ENCODE results near the gene ANAPC7. TPM values are rescaled to one million over a fixed set of nuclear protein-coding genes. Genes with fewer than 3 reads are reported as not detected.
"Not testable (repeated sequence)": the region's sequence is repeated elsewhere in the genome, so short reads cannot be mapped to it uniquely, and the experiment has no call there.

The ANAPC7 gene
- total RNA-seq, 2 donors from 2014 or later, result 62.0 to 133 TPM

DNA sequence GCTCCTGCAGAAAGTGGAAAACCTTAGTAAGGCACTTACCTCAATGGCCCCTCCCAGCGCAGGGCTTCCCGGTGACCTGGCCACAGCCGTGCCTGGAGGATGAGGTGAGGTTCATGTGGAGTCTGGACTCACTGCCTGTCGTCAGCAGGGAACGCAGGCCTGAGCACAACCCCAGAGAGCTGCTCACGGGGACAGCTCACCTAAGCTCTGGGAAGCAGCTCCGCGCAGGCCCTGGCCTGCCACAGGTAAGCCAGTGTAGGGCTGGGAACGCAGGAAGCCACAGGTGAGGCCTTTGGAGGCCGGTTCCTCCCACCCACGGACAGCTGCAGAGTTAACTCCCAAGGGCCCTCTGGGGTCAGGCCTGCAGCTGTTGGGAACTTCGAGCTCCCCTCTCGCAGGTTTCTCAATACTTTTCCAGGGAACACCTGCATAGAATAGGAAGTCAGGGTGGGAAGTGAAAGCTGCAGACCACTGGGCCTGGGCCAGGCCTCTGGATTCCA lies 32.7 kb downstream of the ANAPC7 start:
- H3K4me3 Mint-ChIP-seq, result no peak overlapping the region
- DNase-seq (ENCODE audit: low spot score), result no peak

DNA sequence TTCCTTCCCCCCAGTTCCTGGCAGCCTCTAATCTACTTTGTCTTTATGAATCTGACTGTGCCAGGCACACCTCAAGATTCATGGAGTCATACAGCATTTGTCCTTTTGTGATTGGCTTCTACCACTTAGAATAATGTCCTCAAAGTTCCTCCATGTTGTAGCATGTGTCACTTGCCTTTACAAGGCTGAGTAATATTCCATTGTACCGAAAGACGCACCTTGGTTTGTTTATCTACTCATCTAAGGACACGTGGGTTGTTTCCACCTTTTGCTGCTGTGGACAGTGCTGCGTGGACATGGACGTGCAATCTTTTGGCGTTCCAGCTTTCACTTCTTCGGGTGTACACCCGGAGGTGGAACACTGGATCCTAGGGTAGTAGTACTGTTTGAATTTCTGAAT lies 33.5 kb downstream of the ANAPC7 start:
- ATAC-seq (no peak), DNase-seq (ENCODE audit: low spot score) (no peak)
- Mint-ChIP-seq H3K9me3 (no peaks in the 10 kb centered on the region), H3K4me3 (no peak overlapping the region), H3K27me3 (no peaks in the 10 kb centered on the region), H3K4me1 (ENCODE audit: low read depth in 2 of 2) (no peaks in the 10 kb centered on the region), H3K27ac (no peak overlapping the region), H3K36me3 (peaks cover 4% of the 10 kb centered on the region)

More for the DNA sequence above, 32.7 kb downstream of the ANAPC7 start:
- peak in 1 of 2 donors; percentile 25 for ATAC-seq
- Mint-ChIP-seq H3K27me3 (no peaks in the 10 kb centered on the region), H3K27ac (no peak overlapping the region), H3K4me1 (ENCODE audit: low read depth in 2 of 2) (no peaks in the 10 kb centered on the region), H3K36me3 (peaks cover 10% of the 10 kb centered on the region), H3K9me3 (no peaks in the 10 kb centered on the region)

DNA sequence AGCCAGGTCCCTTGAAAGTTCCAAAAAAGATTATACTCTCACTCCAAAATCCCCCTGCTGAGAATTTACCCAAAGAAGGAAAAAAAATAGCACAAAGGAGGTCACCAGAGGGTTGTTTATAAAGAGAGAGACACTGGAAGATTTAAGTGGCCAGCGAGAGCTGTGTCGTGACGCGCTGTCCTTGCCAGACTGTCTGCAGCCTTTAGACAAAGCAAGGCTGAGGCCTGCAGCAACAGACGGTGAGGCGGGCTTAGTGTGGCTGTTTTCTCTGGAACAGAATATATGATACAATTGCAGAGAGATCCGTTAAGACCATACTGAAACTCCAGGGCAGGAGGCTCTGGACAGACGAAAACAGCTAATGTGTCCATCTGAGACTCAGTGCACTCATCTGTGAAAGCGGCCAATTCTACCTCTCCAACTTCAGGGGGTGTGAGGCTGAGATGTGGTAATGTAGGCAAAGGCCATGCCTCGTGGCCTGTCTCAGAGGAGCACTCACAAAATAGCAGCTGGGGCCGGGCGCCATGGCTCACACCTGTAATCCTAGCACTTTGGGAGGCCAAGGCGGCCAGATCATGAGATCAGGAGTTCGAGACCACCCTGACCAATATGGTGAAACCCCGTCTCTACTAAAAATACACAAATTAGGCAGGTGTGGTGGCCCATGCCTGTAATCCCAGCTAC lies 36.2 kb downstream of the ANAPC7 start:
- Mint-ChIP-seq H3K9me3 (no peaks in the 10 kb centered on the region), H3K4me3 (no peak overlapping the region), H3K27me3 (no peaks in the 10 kb centered on the region), H3K27ac (no peak overlapping the region), H3K4me1 (ENCODE audit: low read depth in 2 of 2) (no peaks in the 10 kb centered on the region), H3K36me3 (no peaks in the 10 kb centered on the region)
- no peak for DNase-seq (ENCODE audit: low spot score)
- no peak for ATAC-seq

DNA sequence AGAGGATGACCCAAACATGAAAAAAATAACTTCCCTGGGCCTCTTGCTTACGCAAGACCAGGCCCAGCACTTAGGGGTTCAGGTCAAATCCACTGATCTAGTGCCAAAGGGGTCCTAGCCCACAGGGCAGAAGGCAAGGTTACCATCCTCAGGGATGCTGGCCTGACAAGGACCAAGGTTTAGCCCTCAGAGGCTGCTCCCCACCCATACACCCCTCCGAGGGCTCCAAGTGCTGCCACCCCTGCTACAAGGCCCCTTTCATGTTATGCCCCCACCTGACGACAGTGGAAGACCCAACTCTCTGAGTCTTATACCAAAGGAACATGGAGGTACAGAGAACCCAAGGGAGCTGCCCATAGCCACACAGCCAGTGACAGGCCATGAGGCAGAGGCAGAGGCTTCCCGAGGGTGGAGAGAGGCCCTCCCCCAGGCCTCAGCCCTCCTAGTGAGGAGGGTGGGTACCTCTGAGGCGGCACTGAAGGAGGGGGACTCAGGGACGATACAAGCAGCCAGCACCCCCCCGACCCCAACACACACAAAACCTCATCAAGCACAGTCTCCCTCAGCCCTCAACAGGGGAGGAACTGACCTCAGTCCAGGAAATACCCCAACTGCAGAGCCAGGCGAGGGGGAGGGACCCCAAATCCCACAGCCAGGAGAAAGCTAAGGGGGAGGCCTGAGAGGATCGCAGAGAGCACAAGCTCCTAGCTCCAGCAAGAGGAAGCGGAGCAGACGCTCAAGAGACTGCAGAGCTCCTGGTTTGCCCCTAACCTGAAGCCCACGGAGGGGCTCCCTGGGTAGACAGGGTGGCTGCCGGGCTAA lies 37.0 kb downstream of the ANAPC7 start:
- Mint-ChIP-seq H3K4me3 (no peak overlapping the region), H3K27me3 (no peaks in the 10 kb centered on the region), H3K36me3 (no peaks in the 10 kb centered on the region), H3K9me3 (no peaks in the 10 kb centered on the region), H3K4me1 (ENCODE audit: low read depth in 2 of 2) (no peaks in the 10 kb centered on the region), H3K27ac (no peak overlapping the region)
- ATAC-seq (peak; percentile 22 to 30), DNase-seq (ENCODE audit: low spot score) (no peak)

DNA sequence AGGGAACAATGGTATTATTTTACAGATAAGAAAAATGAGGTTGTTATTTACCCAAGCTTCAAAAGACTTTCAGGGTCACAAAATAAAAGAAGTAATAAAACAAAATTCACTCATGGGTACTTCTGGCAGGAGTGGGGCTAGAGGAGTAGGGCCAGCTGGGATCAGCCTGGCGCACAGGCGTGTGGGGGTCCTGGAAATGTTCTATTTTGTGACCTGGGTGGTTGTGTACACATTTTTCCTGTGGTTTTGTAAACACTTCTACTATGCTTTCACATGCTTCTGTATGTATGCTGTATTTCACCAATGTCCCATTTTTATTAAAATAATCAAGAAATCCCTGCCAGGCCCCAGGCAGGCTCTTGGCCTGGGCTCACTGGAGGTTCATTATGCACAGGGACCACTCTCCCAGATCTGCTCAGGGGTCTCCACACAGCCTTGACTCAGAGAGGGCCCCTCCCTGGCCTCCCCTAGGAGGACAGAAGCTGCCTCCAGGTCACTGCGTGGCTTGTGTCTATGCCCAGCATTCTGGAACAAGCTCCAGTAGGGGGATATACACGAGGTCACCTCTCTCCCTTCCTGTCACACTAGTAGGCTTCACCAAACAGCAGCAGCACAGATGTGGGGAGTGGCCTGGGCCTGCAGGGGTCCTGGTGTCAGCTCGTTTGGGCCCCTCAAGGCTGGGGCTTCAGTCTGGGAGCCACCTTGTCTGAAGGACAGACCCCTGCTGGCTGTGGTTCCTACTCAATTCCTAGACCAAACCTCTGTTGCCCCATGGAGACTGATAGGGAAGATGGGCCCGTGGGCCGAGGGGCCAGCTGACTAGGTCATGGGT lies 37.8 kb downstream of the ANAPC7 start:
- ATAC-seq, result no peak
- Mint-ChIP-seq H3K9me3 (no peaks in the 10 kb centered on the region), H3K4me3 (no peak overlapping the region), H3K36me3 (no peaks in the 10 kb centered on the region), H3K4me1 (ENCODE audit: low read depth in 2 of 2) (no peaks in the 10 kb centered on the region), H3K27me3 (no peaks in the 10 kb centered on the region), H3K27ac (no peak overlapping the region)
- DNase-seq (ENCODE audit: low spot score), result no peak

DNA sequence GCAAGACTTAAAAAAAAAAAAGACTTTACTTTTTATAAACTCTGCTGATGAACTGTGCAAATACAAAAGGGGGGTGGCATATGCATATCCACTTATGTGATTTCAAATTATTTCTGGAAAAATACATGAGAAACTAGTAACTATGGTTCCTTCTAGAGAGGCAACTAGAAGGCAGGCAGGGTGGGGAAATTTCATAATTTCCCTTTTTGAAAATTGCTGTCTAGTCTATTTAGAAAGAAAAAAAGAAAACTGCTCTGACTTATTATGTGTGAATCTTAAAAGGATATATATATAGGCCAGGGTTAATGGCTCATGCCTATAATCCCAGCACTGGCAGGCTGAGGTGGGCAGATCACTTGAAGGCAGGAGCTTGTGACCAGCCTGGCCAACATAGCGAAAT lies 42.3 kb downstream of the ANAPC7 start:
- ATAC-seq, result no peak
- Mint-ChIP-seq H3K27me3 (no peaks in the 10 kb centered on the region), H3K27ac (no peak overlapping the region), H3K4me1 (ENCODE audit: low read depth in 2 of 2) (no peaks in the 10 kb centered on the region), H3K36me3 (no peaks in the 10 kb centered on the region), H3K4me3 (no peak overlapping the region), H3K9me3 (no peaks in the 10 kb centered on the region)
- no peak for DNase-seq (ENCODE audit: low spot score)

DNA sequence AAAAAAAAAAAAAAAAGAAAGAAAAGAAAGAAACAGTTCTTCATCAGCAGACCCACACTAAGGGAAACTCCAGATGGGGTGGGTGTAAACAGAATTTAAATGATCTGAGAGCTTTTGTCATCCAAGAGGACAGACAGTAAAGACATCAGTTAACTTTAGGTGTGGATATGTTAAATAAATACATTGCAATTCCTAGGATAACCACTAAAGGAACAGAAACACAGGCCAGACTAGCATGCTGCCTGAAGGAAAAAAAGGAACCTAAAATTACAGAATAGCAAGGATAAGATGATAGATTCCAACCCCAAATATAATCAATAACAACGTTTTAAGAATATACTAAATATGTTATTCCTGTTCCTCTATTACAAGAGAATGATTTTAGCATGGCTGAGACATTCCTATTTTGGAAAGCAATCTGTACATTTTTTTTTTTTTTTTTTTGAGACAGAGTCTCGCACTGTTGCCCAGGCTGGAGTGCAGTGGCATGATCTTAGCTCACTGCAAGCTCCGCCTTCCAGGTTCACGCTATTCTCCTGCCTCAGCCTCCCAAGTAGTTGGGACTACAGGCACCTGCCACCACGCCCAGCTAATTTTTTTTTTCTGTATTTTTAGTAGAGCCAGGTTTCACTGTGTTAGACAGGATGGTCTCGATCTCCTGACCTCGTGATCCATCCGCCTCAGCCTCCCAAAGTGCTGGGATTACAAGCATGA lies 45.0 kb downstream of the ANAPC7 start:
- not testable (repeated sequence) for H3K27ac Mint-ChIP-seq; H3K9me3 Mint-ChIP-seq; DNase-seq (ENCODE audit: low spot score); H3K4me3 Mint-ChIP-seq; H3K36me3 Mint-ChIP-seq; H3K27me3 Mint-ChIP-seq; ATAC-seq
- peaks cover 15 to 16% of the 10 kb centered on the region in 2 donors for H3K4me1 Mint-ChIP-seq (ENCODE audit: low read depth in 2 of 2)

DNA sequence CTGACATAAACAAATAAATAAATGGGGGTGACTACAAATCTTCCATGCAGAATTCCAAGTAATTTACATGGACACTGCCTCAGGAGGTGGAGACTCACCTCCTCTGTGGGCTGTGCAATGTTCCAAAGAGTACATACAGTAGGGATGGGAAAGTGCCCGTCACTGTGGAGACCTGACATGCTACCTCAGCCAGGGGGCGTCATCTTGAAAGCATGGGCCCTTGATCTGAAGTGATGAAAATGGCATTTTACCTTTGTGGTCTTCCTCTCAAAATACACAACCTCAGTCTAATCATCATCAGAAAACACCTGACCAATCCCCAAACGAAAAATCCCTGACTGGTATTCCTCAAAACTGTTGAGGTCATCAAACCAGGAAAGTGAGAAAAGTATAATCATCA lies 48.4 kb downstream of the ANAPC7 start:
- ATAC-seq (peak in 1 of 2 donors; percentile 57), DNase-seq (ENCODE audit: low spot score) (no peak)
- peaks cover 0 to 7% of the 10 kb centered on the region in 2 donors for H3K27me3 Mint-ChIP-seq
- no peaks in the 10 kb centered on the region for H3K36me3 Mint-ChIP-seq
- H3K4me3 Mint-ChIP-seq, result no peak overlapping the region
- no peaks in the 10 kb centered on the region for H3K9me3 Mint-ChIP-seq
- peaks cover 18 to 30% of the 10 kb centered on the region in 2 donors for H3K4me1 Mint-ChIP-seq (ENCODE audit: low read depth in 2 of 2)
- H3K27ac Mint-ChIP-seq, result peak overlapping the region in 1 of 2 donors; percentile 6

DNA sequence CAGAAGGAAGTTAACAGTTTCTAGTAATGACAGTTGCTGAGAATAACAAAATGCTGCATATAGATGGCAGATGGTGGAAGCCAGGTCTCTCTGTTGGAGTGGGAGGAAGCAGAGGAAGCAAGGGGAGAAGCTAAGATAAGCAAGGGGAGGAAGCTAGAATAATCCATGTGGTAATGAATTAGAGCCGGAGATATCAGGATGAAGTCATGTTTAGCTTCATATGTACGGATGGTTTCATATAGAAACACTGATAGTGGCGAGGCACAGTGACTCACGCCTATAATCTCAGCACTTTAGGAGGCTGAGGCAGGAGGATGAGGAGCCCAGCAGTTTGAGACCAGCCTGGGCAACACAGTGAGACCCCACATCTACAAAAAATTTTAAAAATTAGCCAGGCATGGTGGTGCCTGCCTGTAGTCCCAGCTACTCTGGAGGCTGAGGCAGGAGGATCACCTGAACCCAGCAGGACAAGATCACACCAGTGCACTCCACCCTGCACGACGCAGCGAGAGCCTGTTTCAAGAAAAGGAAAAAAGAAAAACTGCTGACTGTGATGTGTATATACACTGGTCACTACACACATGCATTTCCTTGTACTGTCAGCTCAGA lies 49.2 kb downstream of the ANAPC7 start:
- H3K4me3 Mint-ChIP-seq, result no peak overlapping the region
- peak overlapping the region in 1 of 2 donors; percentile 6 for H3K27ac Mint-ChIP-seq
- peak in 1 of 2 donors; percentile 27 for ATAC-seq
- H3K4me1 Mint-ChIP-seq (ENCODE audit: low read depth in 2 of 2), result peaks cover 26 to 38% of the 10 kb centered on the region in 2 donors
- no peaks in the 10 kb centered on the region for H3K9me3 Mint-ChIP-seq
- H3K27me3 Mint-ChIP-seq, result peaks cover 0 to 7% of the 10 kb centered on the region in 2 donors
- no peaks in the 10 kb centered on the region for H3K36me3 Mint-ChIP-seq
- DNase-seq (ENCODE audit: low spot score), result no peak

DNA sequence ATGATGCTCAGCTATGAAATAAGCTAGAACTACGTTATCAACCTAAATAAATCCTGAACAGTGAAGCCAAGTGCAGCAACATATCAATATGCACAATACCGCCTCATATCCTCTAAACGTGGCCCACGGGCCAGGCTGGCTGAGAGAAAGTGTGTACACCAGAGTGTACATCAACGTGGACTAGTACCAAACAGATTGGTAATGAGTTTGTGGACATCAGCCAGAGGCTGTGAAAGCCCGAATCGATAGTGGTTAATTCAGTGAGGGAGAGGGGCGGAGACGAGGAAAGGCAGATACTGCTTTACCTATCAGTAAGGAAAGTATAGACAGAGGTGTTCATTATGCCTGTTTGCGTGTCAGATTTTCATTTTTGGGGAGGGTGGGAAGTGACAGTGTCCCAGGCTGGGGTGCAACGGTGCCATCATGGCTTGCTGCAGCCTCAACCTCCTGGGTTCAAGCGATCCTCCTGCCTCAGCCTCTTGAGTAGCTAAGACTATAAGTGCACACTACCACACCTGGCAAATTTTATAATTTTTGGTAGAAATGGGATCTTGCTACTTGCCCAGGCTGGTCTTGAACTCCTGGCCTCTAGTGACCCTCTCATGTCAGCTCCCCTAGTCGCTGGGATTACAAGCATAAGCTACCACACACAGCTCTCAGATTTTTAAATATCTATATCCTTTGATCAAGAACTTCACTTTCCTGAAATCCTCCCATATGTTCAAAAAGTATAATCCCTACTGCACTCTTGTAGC lies 50.1 kb downstream of the ANAPC7 start:
- Mint-ChIP-seq H3K27me3 (peaks cover 0 to 7% of the 10 kb centered on the region in 2 donors), H3K9me3 (no peaks in the 10 kb centered on the region), H3K4me1 (ENCODE audit: low read depth in 2 of 2) (peaks cover 30 to 40% of the 10 kb centered on the region in 2 donors), H3K27ac (peak overlapping the region in 1 of 2 donors; percentile 6), H3K4me3 (no peak overlapping the region), H3K36me3 (no peaks in the 10 kb centered on the region)
- DNase-seq (ENCODE audit: low spot score) (no peak), ATAC-seq (no peak)

DNA sequence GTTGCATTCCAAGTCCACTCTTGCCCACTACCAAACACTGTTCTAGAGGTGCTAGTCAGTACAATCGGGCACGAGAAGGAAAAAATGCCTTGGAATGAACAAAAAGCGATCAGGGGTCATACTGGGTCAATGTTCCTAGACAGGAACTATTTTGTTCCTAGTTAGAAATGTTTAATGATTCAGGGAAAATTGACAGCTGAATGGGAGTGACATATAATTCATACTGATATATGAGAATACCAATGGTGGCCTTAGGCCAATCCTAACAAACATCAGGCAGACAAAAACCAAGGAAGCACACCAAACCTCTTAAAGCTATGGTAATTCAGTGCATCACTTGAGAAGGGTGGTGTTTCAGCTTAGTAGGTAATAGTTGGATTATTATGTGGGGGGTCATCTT lies 51.1 kb downstream of the ANAPC7 start:
- Mint-ChIP-seq H3K9me3 (no peaks in the 10 kb centered on the region), H3K4me1 (ENCODE audit: low read depth in 2 of 2) (peaks cover 30 to 40% of the 10 kb centered on the region in 2 donors), H3K27ac (no peak overlapping the region), H3K27me3 (peaks cover 0 to 7% of the 10 kb centered on the region in 2 donors), H3K36me3 (peaks cover 3% of the 10 kb centered on the region), H3K4me3 (no peak overlapping the region)
- DNase-seq (ENCODE audit: low spot score), result no peak
- no peak for ATAC-seq

DNA sequence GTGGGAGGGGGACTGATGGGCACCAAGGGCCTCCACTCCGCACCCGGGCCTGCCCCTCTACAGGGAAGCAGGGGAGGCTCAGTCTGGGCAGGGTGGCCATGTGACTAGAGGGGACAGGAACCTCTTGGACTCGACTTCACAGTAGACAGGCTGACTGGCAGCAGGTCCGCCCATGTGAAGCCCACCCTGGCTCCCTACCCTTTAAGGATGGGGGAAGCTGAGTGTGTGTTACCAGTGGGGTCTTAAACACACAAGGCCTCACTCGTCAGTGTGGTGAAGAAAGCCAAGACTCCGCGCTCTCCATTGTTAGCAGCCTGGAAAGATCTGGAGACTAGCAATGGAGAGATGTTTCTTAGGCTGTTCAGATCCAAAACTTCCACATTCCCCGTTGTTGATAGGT lies 52.4 kb downstream of the ANAPC7 start:
- H3K36me3 Mint-ChIP-seq, result peaks cover 11% of the 10 kb centered on the region
- no peak overlapping the region for H3K4me3 Mint-ChIP-seq
- peaks cover 30 to 40% of the 10 kb centered on the region in 2 donors for H3K4me1 Mint-ChIP-seq (ENCODE audit: low read depth in 2 of 2)
- H3K27ac Mint-ChIP-seq, result no peak overlapping the region
- DNase-seq (ENCODE audit: low spot score) (no peak), ATAC-seq (no peak)
- peaks cover 0 to 7% of the 10 kb centered on the region in 2 donors for H3K27me3 Mint-ChIP-seq
- H3K9me3 Mint-ChIP-seq, result no peaks in the 10 kb centered on the region
